Fibroblast of lung (primary cell): ENCODE measurements around the gene LRRC49. TPM values are rescaled to one million over a fixed set of nuclear protein-coding genes. Genes with fewer than 3 reads are reported as not detected.

ENCODE experiments used
- DNase-seq, 2 donors: peaks; one replicate each; pipeline versions ENCODE4 v3.0.0 to v3.0.0-alpha.2; 2010; ENCODE audit warnings: low read depth in 2 of 2
- H2AFZ ChIP-seq: 2 replicates; pipeline ENCODE4 v1.5.1; 2012; ENCODE audit warnings: low read length, control low read depth, inconsistent platforms
- H3K27ac ChIP-seq: 2 replicates; pipeline ENCODE4 v1.5.1; 2011; ENCODE audit warnings: low read length, control low read depth; ENCODE audit not compliant: insufficient read depth
- H3K27me3 ChIP-seq: 2 replicates; pipeline ENCODE4 v1.5.1; 2011; ENCODE audit warnings: mild to moderate bottlenecking, low read length; ENCODE audit not compliant: control insufficient read depth, insufficient read depth
- H3K36me3 ChIP-seq: 2 replicates; pipeline ENCODE4 v1.5.1; 2011; ENCODE audit warnings: low read length; ENCODE audit not compliant: control insufficient read depth, insufficient read depth
- H3K4me1 ChIP-seq: 2 replicates; pipeline ENCODE4 v1.5.1; 2011; ENCODE audit warnings: low read length; ENCODE audit not compliant: control insufficient read depth, insufficient read depth; ENCODE audit errors: extremely low read depth
- H3K4me2 ChIP-seq: 2 replicates; pipeline ENCODE4 v1.5.1; 2011; ENCODE audit warnings: low read length, control low read depth; ENCODE audit not compliant: insufficient read depth; ENCODE audit errors: extremely low read depth
- H3K4me3 ChIP-seq, 4 experiments: fragments of 200-600 bp in 1 of 4; sonication (generic) in 1 of 4; replicated peaks in 1 of 4; 2 replicates each; pipeline ENCODE4 v1.5.1; 2011 to 2016; ENCODE audit warnings: low read length in 4 of 4, low read depth in 3 of 4, mild to moderate bottlenecking in 3 of 4, control low read depth in 2 of 4, inconsistent platforms in 1 of 4, mixed read lengths in 1 of 4; ENCODE audit not compliant: insufficient read depth in 1 of 4; ENCODE audit errors: control extremely low read depth in 1 of 4
- H3K79me2 ChIP-seq: 2 replicates; pipeline ENCODE4 v1.5.1; 2012; ENCODE audit warnings: mild to moderate bottlenecking, low read length, inconsistent platforms; ENCODE audit not compliant: control insufficient read depth, insufficient read depth
- H3K9ac ChIP-seq: 2 replicates; pipeline ENCODE4 v1.5.1; 2011; ENCODE audit warnings: mild to moderate bottlenecking, low read length, control low read depth; ENCODE audit not compliant: insufficient read depth
- H3K9me3 ChIP-seq: 2 replicates; pipeline ENCODE4 v1.5.1; 2012; ENCODE audit warnings: low read depth, low read length; ENCODE audit not compliant: control insufficient read depth, insufficient read depth
- H4K20me1 ChIP-seq: 2 replicates; pipeline ENCODE4 v1.5.1; 2011; ENCODE audit warnings: low read length; ENCODE audit not compliant: control insufficient read depth, insufficient read depth; ENCODE audit errors: extremely low read depth
- EZH2 ChIP-seq: IDR thresholded peaks from 2 replicates; pipeline ENCODE4 v1.5.1; 2012; ENCODE audit warnings: low read length, control low read depth, mild to moderate bottlenecking; ENCODE audit errors: missing control alignments
- polyA plus RNA-seq, 2 donors: library from polyadenylated mRNA; depleted of rRNA in 1 of 2; stranded (reverse) in 1 of 2; unstranded in 1 of 2; fragments of >200 nt; gene quantifications; 2 replicates each; pipeline ENCODE4 v1.2.1, GENCODE V29; 2011 to 2012; ENCODE audit warnings: missing spikeins in 1 of 2
- total RNA-seq: library from RNA; depleted of rRNA; stranded (reverse); fragments of >200 nt; gene quantifications from 2 replicates; pipeline ENCODE4 v1.2.1, GENCODE V29; 2014
- TF ChIP-seq, protein P1 (sequence below), 2 donors: IDR thresholded peaks in 1 of 2; conservative IDR thresholded peaks in 1 of 2; 1 replicate in 1 of 2; 2 replicates in 1 of 2; pipeline ENCODE4 v1.5.1; 2011 to 2012; ENCODE audit warnings: low read length in 2 of 2, control low read depth in 1 of 2, inconsistent platforms in 1 of 2, low read depth in 1 of 2, mild to moderate bottlenecking in 1 of 2

Gene LRRC49
- total and polyA plus RNA-seq, 2 donors (not counting 1 experiment from before 2014, with no cell fraction given), result 10.0 to 31.5 TPM

DNA sequence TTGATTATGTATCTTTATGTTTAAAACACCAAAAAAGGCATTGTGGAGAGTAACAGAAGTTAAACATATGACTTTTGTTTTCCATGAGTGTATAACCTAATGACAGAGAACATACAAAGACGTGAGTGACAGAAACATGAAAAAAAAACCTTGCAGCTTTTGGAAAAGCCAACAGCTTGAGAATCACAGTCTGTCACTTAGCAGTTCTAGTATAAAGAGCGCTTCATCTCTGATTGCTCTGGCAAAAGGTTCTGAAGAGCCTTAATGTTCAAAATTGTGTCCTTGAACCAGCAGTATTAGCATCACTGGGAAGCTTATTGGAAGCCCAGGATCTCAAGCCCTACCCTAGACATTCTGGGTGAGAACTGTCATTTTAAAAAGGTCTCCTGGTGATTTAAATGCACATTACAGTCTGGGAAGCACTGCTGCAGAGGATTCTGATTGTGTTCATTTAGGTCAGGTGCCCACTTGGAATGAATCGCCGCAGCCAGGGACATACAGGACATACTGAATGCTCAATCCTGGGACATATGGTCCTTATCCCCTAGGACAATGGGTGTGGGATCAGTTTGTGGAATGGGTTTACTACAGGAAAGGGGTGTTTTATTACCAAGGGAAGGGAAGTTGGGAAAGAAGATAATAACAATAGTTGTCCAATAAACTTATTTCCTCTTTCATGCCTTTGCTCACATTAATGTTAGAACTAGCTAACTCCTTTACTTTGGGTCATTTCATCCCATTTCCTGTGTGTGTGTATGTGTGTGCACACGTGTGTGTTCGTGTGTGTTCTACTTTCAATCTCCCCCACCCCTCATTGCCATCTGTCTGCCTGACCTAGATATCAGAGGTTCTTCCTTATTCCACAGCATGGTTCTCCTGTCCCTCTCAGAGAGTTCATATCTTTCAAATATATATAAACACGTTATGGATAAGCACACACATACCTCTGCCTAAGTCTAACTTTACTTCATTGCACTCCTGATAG lies 55.0 kb downstream of the LRRC49 start:
- H2AFZ ChIP-seq, result no peak overlapping the region
- no peak for DNase-seq
- no peak overlapping the region for H3K27ac ChIP-seq
- no peaks in the 10 kb centered on the region for H3K27me3 ChIP-seq
- no peak overlapping the region for H3K4me3 ChIP-seq
- no peak overlapping the region for H3K4me2 ChIP-seq
- H3K9ac ChIP-seq, result no peak overlapping the region
- no peaks in the 10 kb centered on the region for H3K36me3 ChIP-seq
- H3K9me3 ChIP-seq, result no peaks in the 10 kb centered on the region
- H4K20me1 ChIP-seq, result no peaks in the 10 kb centered on the region
- H3K4me1 ChIP-seq, result no peaks in the 10 kb centered on the region
- TF ChIP-seq, protein P1, sequence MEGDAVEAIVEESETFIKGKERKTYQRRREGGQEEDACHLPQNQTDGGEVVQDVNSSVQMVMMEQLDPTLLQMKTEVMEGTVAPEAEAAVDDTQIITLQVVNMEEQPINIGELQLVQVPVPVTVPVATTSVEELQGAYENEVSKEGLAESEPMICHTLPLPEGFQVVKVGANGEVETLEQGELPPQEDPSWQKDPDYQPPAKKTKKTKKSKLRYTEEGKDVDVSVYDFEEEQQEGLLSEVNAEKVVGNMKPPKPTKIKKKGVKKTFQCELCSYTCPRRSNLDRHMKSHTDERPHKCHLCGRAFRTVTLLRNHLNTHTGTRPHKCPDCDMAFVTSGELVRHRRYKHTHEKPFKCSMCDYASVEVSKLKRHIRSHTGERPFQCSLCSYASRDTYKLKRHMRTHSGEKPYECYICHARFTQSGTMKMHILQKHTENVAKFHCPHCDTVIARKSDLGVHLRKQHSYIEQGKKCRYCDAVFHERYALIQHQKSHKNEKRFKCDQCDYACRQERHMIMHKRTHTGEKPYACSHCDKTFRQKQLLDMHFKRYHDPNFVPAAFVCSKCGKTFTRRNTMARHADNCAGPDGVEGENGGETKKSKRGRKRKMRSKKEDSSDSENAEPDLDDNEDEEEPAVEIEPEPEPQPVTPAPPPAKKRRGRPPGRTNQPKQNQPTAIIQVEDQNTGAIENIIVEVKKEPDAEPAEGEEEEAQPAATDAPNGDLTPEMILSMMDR (conservative IDR thresholded peaks at IDR 0.05 in 1 of 2, IDR thresholded peaks at IDR 0.05 in 1 of 2; ENCODE audit: low read depth in 1 of 2, low read length in 2 of 2), result no peak
- no peak for TF ChIP-seq EZH2
- H3K79me2 ChIP-seq, result no peaks in the 10 kb centered on the region

DNA sequence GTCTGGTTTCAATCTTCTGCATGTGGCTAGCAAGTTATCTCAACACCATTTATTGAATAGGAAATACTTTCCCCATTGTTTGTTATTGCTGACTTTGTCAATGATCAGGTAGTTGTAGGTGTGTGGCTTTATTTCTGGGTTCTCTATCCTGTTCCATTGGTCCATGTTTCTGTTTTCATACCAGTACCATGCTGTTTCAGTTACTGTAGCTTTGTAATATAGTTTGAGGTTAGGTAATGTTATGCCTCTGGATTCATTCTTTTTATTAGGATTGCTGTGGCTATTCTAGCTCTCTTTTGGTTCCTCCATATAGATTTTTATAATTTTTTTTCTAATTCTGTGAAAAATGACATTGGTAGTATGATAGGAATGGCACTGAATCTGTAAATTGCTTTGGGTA lies 58.3 kb downstream of the LRRC49 start:
- Histone ChIP-seq H3K9me3 (no peaks in the 10 kb centered on the region), H3K9ac (no peak overlapping the region), H3K36me3 (no peaks in the 10 kb centered on the region), H3K4me1 (no peaks in the 10 kb centered on the region), H2AFZ (no peak overlapping the region), H4K20me1 (no peaks in the 10 kb centered on the region), H3K4me2 (no peak overlapping the region), H3K27me3 (no peaks in the 10 kb centered on the region), H3K4me3 (no peak overlapping the region), H3K79me2 (no peaks in the 10 kb centered on the region), H3K27ac (no peak overlapping the region)
- no peak for DNase-seq
- no peak for TF ChIP-seq EZH2
- TF ChIP-seq, protein P1 (conservative IDR thresholded peaks at IDR 0.05 in 1 of 2, IDR thresholded peaks at IDR 0.05 in 1 of 2; ENCODE audit: low read depth in 1 of 2, low read length in 2 of 2), result no peak

DNA sequence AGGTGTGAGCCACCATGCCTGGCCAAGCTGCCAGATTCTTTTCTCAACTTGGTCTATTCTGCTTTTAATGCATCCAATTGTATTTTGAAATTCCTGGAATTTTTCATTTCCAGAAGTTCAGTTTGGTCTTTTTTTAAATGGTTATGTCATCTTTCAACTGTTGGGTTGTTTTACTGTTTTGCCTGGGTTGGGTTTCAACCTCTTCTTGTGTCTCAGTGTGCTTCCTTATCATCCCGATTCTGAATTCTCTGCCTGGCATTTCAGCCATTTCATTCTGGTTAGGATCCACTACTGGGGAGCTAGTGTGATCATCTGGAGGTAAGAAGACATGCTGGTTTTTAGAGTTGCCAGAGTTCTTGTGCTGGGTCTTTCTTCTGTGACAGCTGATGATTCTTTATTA lies 61.5 kb downstream of the LRRC49 start:
- Histone ChIP-seq H2AFZ (no peak overlapping the region), H3K9ac (no peak overlapping the region), H3K4me1 (no peaks in the 10 kb centered on the region), H3K36me3 (no peaks in the 10 kb centered on the region), H3K27me3 (no peaks in the 10 kb centered on the region), H3K79me2 (no peaks in the 10 kb centered on the region), H3K4me2 (no peak overlapping the region), H3K27ac (no peak overlapping the region), H3K9me3 (no peaks in the 10 kb centered on the region), H4K20me1 (no peaks in the 10 kb centered on the region), H3K4me3 (no peak overlapping the region)
- no peak for TF ChIP-seq EZH2
- TF ChIP-seq, protein P1 (conservative IDR thresholded peaks at IDR 0.05 in 1 of 2, IDR thresholded peaks at IDR 0.05 in 1 of 2; ENCODE audit: low read depth in 1 of 2, low read length in 2 of 2), result no peak
- DNase-seq, result peak in 1 of 2 donors; percentile 11
